B cell (primary cell): Measurements from ENCODE around the gene FMN1. TPM values are rescaled to one million over a fixed set of nuclear protein-coding genes. Genes with fewer than 3 reads are reported as not detected.

Source experiments
- ATAC-seq: fragments of 200-7000 bp; cut with Tn5 transposase; one replicate; pipeline ENCODE4 v1.10.0; 2021; ENCODE audit warnings: low read depth, mild to moderate bottlenecking, moderate number of reproducible peaks, moderate library complexity
- CTCF ChIA-PET: fragments of 350-600 bp; sonication (Branson Sonifier 250); formaldehyde crosslinking; loops from one replicate; lab custom pipeline; 2021; ENCODE audit warnings: antibody characterized with exemption, inconsistent platforms; lab: Charles Lee
- POLR2A ChIA-PET: fragments of 350-600 bp; sonication (Branson Sonifier 250); formaldehyde crosslinking; loops from one replicate; lab custom pipeline; 2021; ENCODE audit warnings: antibody characterized with exemption; lab: Charles Lee
- DNase-seq: peaks from one replicate; pipeline ENCODE4 v3.0.0; 2013
- H2AFZ ChIP-seq: 2 replicates; pipeline ENCODE4 v1.6.1; 2012; ENCODE audit warnings: mild to moderate bottlenecking, low read depth, low read length; ENCODE audit not compliant: insufficient read depth, poor library complexity, severe bottlenecking
- H3K27ac ChIP-seq, 2 donors: 1 replicate in 1 of 2; 2 replicates in 1 of 2; pipeline ENCODE4 v1.5.1; 2012 to 2013; ENCODE audit warnings: low read length in 2 of 2, mild to moderate bottlenecking in 2 of 2, moderate library complexity in 1 of 2
- H3K27me3 ChIP-seq, 4 experiments: fragments of 200-600 bp in 1 of 4; sonication (generic) in 1 of 4; replicated peaks in 1 of 4; 1 replicate in 2 of 4; 2 replicates in 2 of 4; pipeline versions ENCODE4 v1.6.1 to v1.7.0; 2013 to 2016; ENCODE audit warnings: low read length in 3 of 4, mild to moderate bottlenecking in 2 of 4, mixed read lengths in 1 of 4, moderate library complexity in 1 of 4; ENCODE audit not compliant: insufficient read depth in 4 of 4, control insufficient read depth in 3 of 4; ENCODE audit errors: control extremely low read depth in 1 of 4
- H3K36me3 ChIP-seq, 2 experiments: replicated peaks in 1 of 2; 1 replicate in 1 of 2; 2 replicates in 1 of 2; pipeline versions ENCODE4 v1.6.1 to v1.7.1; 2013; ENCODE audit warnings: low read length in 1 of 2; ENCODE audit not compliant: insufficient read depth in 2 of 2, control insufficient read depth in 1 of 2; ENCODE audit errors: control extremely low read depth in 1 of 2, extremely low read depth in 1 of 2
- H3K4me1 ChIP-seq, 2 donors: fragments of 200-600 bp in 1 of 2; sonication (generic) in 1 of 2; 1 replicate in 1 of 2; 2 replicates in 1 of 2; pipeline versions ENCODE4 v1.5.1 to v1.6.1; 2013 to 2017; ENCODE audit warnings: low read length in 2 of 2; ENCODE audit not compliant: control insufficient read depth in 2 of 2, insufficient read depth in 2 of 2
- H3K4me2 ChIP-seq: replicated peaks from 2 replicates; pipeline ENCODE3; 2012; ENCODE audit warnings: mild to moderate bottlenecking, low read depth, low read length; ENCODE audit not compliant: poor library complexity, severe bottlenecking
- H3K4me3 ChIP-seq, 5 experiments: fragments of 200-600 bp in 1 of 5; sonication (generic) in 1 of 5; 1 replicate in 3 of 5; 2 replicates in 2 of 5; pipeline versions ENCODE4 v1.5.1 to v1.7.0; 2011 to 2016; ENCODE audit warnings: low read length in 4 of 5, mild to moderate bottlenecking in 4 of 5, low read depth in 2 of 5, control low read depth in 1 of 5, moderate library complexity in 1 of 5; ENCODE audit not compliant: insufficient read depth in 1 of 5; ENCODE audit errors: control extremely low read depth in 1 of 5, extremely low read depth in 1 of 5
- H3K79me2 ChIP-seq: fragments of 200-600 bp; sonication (generic); one replicate; pipeline ENCODE4 v1.6.0; 2016; ENCODE audit warnings: low read length; ENCODE audit not compliant: control insufficient read depth, insufficient read depth
- H3K9ac ChIP-seq: fragments of 200-600 bp; sonication (generic); 2 replicates; pipeline ENCODE4 v1.6.1; 2017; ENCODE audit warnings: mild to moderate bottlenecking, low read length, moderate library complexity
- H3K9me3 ChIP-seq, 3 donors: one replicate each; pipeline versions ENCODE4 v1.6.1 to v1.7.1; 2013; ENCODE audit warnings: low read length in 2 of 3; ENCODE audit not compliant: control insufficient read depth in 2 of 3, insufficient read depth in 1 of 3; ENCODE audit errors: control extremely low read depth in 1 of 3
- H4K20me1 ChIP-seq: 2 replicates; pipeline ENCODE4 v1.6.0; 2012; ENCODE audit warnings: mild to moderate bottlenecking, low read length; ENCODE audit not compliant: insufficient read depth, control insufficient read depth, poor library complexity, severe bottlenecking
- H3K27ac Mint-ChIP-seq: one replicate; pipeline ENCODE4 v1.8.0; 2021; ENCODE audit warnings: mixed read lengths
- H3K27me3 Mint-ChIP-seq: one replicate; pipeline ENCODE4 v1.8.0; 2021; ENCODE audit warnings: mixed read lengths
- H3K4me1 Mint-ChIP-seq: one replicate; pipeline ENCODE4 v1.8.0; 2021; ENCODE audit warnings: mixed read lengths
- H3K4me3 Mint-ChIP-seq: one replicate; pipeline ENCODE4 v1.8.0; 2021; ENCODE audit warnings: mixed read lengths
- H3K9me3 Mint-ChIP-seq: one replicate; pipeline ENCODE4 v1.8.0; 2022; ENCODE audit warnings: mixed read lengths; ENCODE audit not compliant: insufficient read depth
- CTCF ChIP-seq: fragments of 200-600 bp; IDR thresholded peaks from one replicate; pipeline ENCODE4 v1.8.0; 2022; ENCODE audit warnings: antibody characterized with exemption, mild to moderate bottlenecking
- EZH2 ChIP-seq: IDR thresholded peaks from 2 replicates; pipeline ENCODE4 v1.6.1; 2012; ENCODE audit warnings: borderline replicate concordance, low read depth, mild to moderate bottlenecking, moderate library complexity, low read length; ENCODE audit not compliant: insufficient read depth, poor library complexity, severe bottlenecking
- WGBS: methylation state at CpG from one replicate; pipeline ENCODE4 v1.1.5; 2013; ENCODE audit warnings: missing lambda C conversion rate; ENCODE audit not compliant: insufficient coverage; 5-methylcytosine and 5-hydroxymethylcytosine counted together
- intact Hi-C: fragments of 100-400 bp; cut with micrococcal nuclease; formaldehyde crosslinking; loops from one replicate; pipeline ENCODE4 v1.10.0; 2022
- polyA plus RNA-seq: library from polyadenylated mRNA; depleted of rRNA; stranded (reverse); fragments of >200 nt; gene quantifications from 2 replicates; pipeline ENCODE4 v1.2.3, GENCODE V29; 2012
- total RNA-seq, 2 donors: library from RNA; stranded (reverse); fragments of 120-200 nt in 1 of 2; gene quantifications; 1 replicate in 1 of 2; 2 replicates in 1 of 2; pipeline versions ENCODE4 v1.2.3 to v1.2.4, GENCODE V29; 2013 to 2022

Gene FMN1
- total and polyA plus RNA-seq, 2 donors (not counting 1 experiment from before 2014, with no cell fraction given) = 0.21 to 0.96 TPM

DNA sequence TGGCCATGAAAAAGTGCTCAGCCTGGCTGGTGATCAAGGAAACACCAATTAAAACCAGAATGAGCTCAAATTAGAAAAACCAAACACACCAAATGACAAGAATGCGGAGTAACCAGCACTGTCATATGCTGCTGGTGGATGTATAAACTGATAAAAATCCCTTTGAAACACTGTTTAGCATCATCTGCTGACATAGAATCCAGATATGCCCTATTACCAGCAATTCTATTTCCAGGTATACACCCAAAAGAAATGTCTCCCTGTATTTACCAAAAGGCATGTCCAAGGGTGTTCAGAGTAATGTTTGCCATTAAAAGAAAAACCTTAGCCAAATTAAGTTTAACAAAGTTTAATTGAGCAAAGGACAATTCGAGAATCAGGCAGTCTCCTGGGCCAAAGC lies 138.6 kb downstream of the FMN1 start:
- TF ChIP-seq CTCF (no peak), EZH2 (no peak)
- Mint-ChIP-seq H3K4me1 (no peaks in the 10 kb centered on the region), H3K4me3 (no peak overlapping the region), H3K27me3 (peaks cover 9% of the 10 kb centered on the region), H3K9me3 (no peaks in the 10 kb centered on the region), H3K27ac (no peak overlapping the region)
- ChIA-PET CTCF (interaction anchor here (0.6 to 1.2 kb wide), 2 partner anchors 191 to 393 kb away, joined by 3 read pairs; no protein-coding TSS in a partner anchor), POLR2A (no interaction called here)
- WGBS = 50% methylated on average over 1 of the region's 2 CpGs
- no peak for ATAC-seq
- H3K27me3 ChIP-seq = no peaks in the 10 kb centered on the region
- no peak overlapping the region for H3K27ac ChIP-seq
- intact Hi-C loops = no loop called here
- H3K79me2 ChIP-seq = no peaks in the 10 kb centered on the region
- no peak overlapping the region for H3K9ac ChIP-seq
- DNase-seq = no peak
- H3K36me3 ChIP-seq = no peaks in the 10 kb centered on the region
- H3K4me3 ChIP-seq = no peak overlapping the region
- H4K20me1 ChIP-seq = no peaks in the 10 kb centered on the region
- no peak overlapping the region for H3K4me2 ChIP-seq
- no peak overlapping the region for H2AFZ ChIP-seq
- H3K4me1 ChIP-seq = no peaks in the 10 kb centered on the region
- H3K9me3 ChIP-seq = peaks cover 0 to 5% (median 0%) of the 10 kb centered on the region in 3 donors

- Mint-ChIP-seq H3K4me1 (no peaks in the 10 kb centered on the region), H3K9me3 (peaks cover 5% of the 10 kb centered on the region), H3K27me3 (no peaks in the 10 kb centered on the region), H3K27ac (no peak overlapping the region), H3K4me3 (no peak overlapping the region)
- ChIA-PET CTCF (no interaction called here), POLR2A (no interaction called here)
- TF ChIP-seq EZH2 = no peak
- TF ChIP-seq CTCF = no peak
- H3K9ac ChIP-seq = no peak overlapping the region
- no peaks in the 10 kb centered on the region for H3K27me3 ChIP-seq
- peaks cover 0 to 5% (median 3%) of the 10 kb centered on the region in 3 donors for H3K9me3 ChIP-seq
- WGBS = 86% methylated on average over 3 of the region's 5 CpGs
- DNase-seq = no peak
- H3K4me3 ChIP-seq = no peak overlapping the region
- H3K79me2 ChIP-seq = no peaks in the 10 kb centered on the region
- no peak overlapping the region for H2AFZ ChIP-seq
- no peak overlapping the region for H3K27ac ChIP-seq
- no peak overlapping the region for H3K4me2 ChIP-seq
- H4K20me1 ChIP-seq = no peaks in the 10 kb centered on the region
- intact Hi-C loops = no loop called here
- H3K4me1 ChIP-seq = no peaks in the 10 kb centered on the region
- H3K36me3 ChIP-seq = no peaks in the 10 kb centered on the region
- no peak for ATAC-seq
Measured at GRCh38 chr15:33051528-33051927, 143.0 kb downstream of the FMN1 start.
